Subcutaneous adipose tissue (tissue), 4 donors: ENCODE measurements around the gene PTCH2. TPM values are rescaled to one million over a fixed set of nuclear protein-coding genes. Genes with fewer than 3 reads are reported as not detected.

ENCODE experiments used
- CTCF ChIP-seq: fragments of 450-650 bp; IDR thresholded peaks from one replicate; pipeline ENCODE4 v1.5.1; 2016; ENCODE audit warnings: low read depth, mild to moderate bottlenecking, control low read depth, antibody characterized with exemption, moderate library complexity
- total RNA-seq, 4 donors: library from RNA; depleted of rRNA; stranded (reverse); fragments of >200 nt; gene quantifications; one replicate each; pipeline ENCODE4 v1.1.0, GENCODE V29; 2016

The PTCH2 gene
- total RNA-seq, 4 donors from 2014 or later, result 0.66 to 1.1 (median 0.68) TPM; not detected in 1

GRCh38 chr1:44821240-44821715 is 21.8 kb downstream of the PTCH2 start:
- TF ChIP-seq CTCF, result no peak

GRCh38 chr1:44820328-44821239 is 22.5 kb downstream of the PTCH2 start:
- TF ChIP-seq CTCF, result no peak

DNA sequence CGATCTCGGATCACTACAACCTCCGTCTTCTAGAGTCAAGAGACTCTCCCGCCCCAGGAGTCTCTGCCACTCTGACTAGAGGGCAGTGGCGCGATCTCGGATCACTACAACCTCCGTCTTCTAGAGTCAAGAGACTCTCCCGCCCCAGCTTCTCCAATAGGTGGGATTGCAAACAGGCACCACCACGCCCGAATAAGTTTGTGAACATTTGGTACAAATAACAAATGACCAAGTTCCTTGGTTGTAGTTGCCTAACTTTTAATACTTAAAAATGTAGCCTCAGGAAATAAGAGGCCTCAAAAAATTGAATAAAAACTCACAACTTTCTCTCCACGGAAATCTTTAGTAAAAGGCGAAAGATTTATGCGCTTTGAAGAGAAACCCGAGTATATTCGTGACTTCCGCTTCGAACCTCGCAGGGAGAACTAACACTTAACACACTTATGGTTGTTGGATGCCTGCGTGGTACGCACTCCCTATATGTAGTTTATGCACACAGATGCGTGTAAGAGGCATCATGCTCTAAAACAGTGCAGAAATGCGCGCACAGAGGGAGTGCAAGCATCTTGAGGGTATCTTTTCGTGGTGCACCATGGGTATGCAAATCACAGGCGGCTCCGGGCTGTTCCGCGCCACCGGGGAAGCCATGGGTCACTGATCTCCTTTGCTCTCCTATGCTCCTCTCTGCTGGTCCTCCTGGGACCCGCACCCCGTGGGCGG is 23.3 kb downstream of the PTCH2 start:
- TF ChIP-seq CTCF, result no peak

GRCh38 chr1:44819196-44819607 is 23.9 kb downstream of the PTCH2 start:
- TF ChIP-seq CTCF, result no peak

DNA sequence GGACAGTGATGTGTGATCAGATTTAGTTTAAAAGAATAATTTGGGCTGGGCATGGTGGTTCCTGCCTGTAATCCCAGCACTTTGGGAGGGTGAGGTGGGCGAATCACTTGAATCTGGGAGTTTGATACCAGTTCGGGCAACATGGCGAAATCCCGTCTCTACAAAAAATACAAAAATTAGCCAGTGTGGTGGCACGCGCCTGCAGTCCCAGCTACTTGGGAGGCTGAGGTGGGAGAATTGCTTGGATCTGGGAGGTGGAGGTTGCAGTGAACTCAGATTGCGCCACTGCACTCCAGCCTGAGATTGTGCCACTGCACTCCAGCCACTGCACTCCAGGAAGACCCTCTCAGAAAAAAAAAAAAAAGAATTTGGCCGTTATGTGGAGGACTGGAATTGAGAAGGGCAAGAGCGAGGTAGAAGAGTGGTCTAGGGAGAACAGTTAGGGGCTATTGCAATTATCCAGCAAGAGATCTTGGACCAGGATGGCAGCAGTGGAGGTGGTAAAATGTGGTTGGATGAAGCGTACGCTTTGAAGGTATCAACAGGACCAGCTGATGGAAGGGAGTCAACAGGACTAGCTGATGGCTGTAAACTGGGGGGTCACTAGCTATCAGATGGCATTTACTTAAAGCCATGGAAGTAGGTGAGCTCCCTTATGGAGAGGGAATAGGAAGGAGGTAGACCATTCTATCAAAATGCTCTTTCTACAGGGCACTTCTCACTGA is 25.1 kb downstream of the PTCH2 start:
- TF ChIP-seq CTCF, result no peak

- no peak for TF ChIP-seq CTCF
Measured at GRCh38 chr1:44817307-44817706, 25.7 kb downstream of the PTCH2 start.
